IMR-90 (cell line): ENCODE data around the gene OR8D1. TPM values are rescaled to one million over a fixed set of nuclear protein-coding genes. Genes with fewer than 3 reads are reported as not detected.

Experiments used
- ATAC-seq: fragments of 200-7000 bp; cut with Tn5 transposase; 2 replicates; pipeline ENCODE4 v1.9.1; 2020; ENCODE audit warnings: low read depth, mild to moderate bottlenecking, moderate library complexity
- BruUV-seq: library from RNA; stranded (reverse); fragments of 400-500 nt; replicated peaks from 2 replicates; lab custom pipeline; 2021; lab: Mats Ljungman, UMichigan
- CTCF ChIA-PET: fragments of 300-600 bp; formaldehyde crosslinking; extraction: SDS; loops from one replicate; lab custom pipeline; 2021; ENCODE audit warnings: antibody characterized with exemption; lab: Yijun Ruan, JAX
- POLR2A ChIA-PET: fragments of 300-600 bp; sonication (Branson Sonifier 250); formaldehyde crosslinking; loops from one replicate; lab custom pipeline; 2022; ENCODE audit warnings: antibody characterized with exemption; ENCODE audit not compliant: unreplicated experiment; lab: Charles Lee
- DNase-seq: peaks from one replicate; pipeline ENCODE4 v3.0.0; 2013
- H2AFZ ChIP-seq: replicated peaks from 2 replicates; pipeline ENCODE3; 2013; ENCODE audit warnings: low read length, mild to moderate bottlenecking; ENCODE audit not compliant: poor library complexity
- H2AK5ac ChIP-seq: 2 replicates; pipeline ENCODE4 v1.6.1; 2013; ENCODE audit warnings: low read depth, low read length, inconsistent platforms
- H2AK9ac ChIP-seq: replicated peaks from 2 replicates; pipeline ENCODE3; 2013; ENCODE audit warnings: mild to moderate bottlenecking, low read depth, low read length, moderate library complexity; ENCODE audit not compliant: poor library complexity
- H2BK120ac ChIP-seq: 2 replicates; pipeline ENCODE4 v1.6.1; 2013; ENCODE audit warnings: low read depth, low read length, inconsistent platforms
- H2BK15ac ChIP-seq: 3 replicates; pipeline ENCODE4 v1.6.1; 2013; ENCODE audit warnings: low read depth, low read length, inconsistent platforms
- H2BK20ac ChIP-seq: 2 replicates; pipeline ENCODE4 v1.6.1; 2013; ENCODE audit warnings: low read depth, mild to moderate bottlenecking, inconsistent platforms, low read length, moderate library complexity
- H2BK5ac ChIP-seq: 2 replicates; pipeline ENCODE4 v1.6.1; 2013; ENCODE audit warnings: mild to moderate bottlenecking, low read depth, low read length, inconsistent platforms; ENCODE audit not compliant: poor library complexity, severe bottlenecking
- H3K14ac ChIP-seq: replicated peaks from 2 replicates; pipeline ENCODE4 v1.6.1; 2013; ENCODE audit warnings: low read depth, low read length, inconsistent platforms
- H3K18ac ChIP-seq: 2 replicates; pipeline ENCODE4 v1.6.1; 2013; ENCODE audit warnings: low read depth, low read length, control low read depth
- H3K23ac ChIP-seq: 2 replicates; pipeline ENCODE4 v1.6.1; 2013; ENCODE audit warnings: low read depth, low read length, inconsistent platforms
- H3K27ac ChIP-seq: 2 replicates; pipeline ENCODE4 v1.5.1; 2013; ENCODE audit warnings: mild to moderate bottlenecking, control low read depth, low read length; ENCODE audit not compliant: insufficient read depth
- H3K27me3 ChIP-seq: 2 replicates; pipeline ENCODE4 v1.6.1; 2013; ENCODE audit warnings: low read length; ENCODE audit not compliant: control insufficient read depth, insufficient read depth
- H3K36me3 ChIP-seq: 2 replicates; pipeline ENCODE4 v1.6.1; 2013; ENCODE audit warnings: low read length, mixed read lengths; ENCODE audit not compliant: control insufficient read depth, insufficient read depth
- H3K4ac ChIP-seq: 2 replicates; pipeline ENCODE4 v1.6.1; 2013; ENCODE audit warnings: low read depth, low read length, inconsistent platforms
- H3K4me1 ChIP-seq: 2 replicates; pipeline ENCODE4 v1.6.1; 2013; ENCODE audit warnings: low read length, mixed read lengths; ENCODE audit not compliant: control insufficient read depth, insufficient read depth
- H3K4me2 ChIP-seq: 2 replicates; pipeline ENCODE4 v1.6.1; 2013; ENCODE audit warnings: low read depth, mild to moderate bottlenecking, control low read depth, low read length, moderate library complexity
- H3K4me3 ChIP-seq: 2 replicates; pipeline ENCODE4 v1.5.1; 2013; ENCODE audit warnings: low read depth, mild to moderate bottlenecking, control low read depth, low read length, moderate library complexity; ENCODE audit not compliant: insufficient read depth
- H3K56ac ChIP-seq: 2 replicates; pipeline ENCODE4 v1.6.1; 2013; ENCODE audit warnings: low read length, inconsistent platforms; ENCODE audit not compliant: insufficient read depth; ENCODE audit errors: extremely low read depth
- H3K79me1 ChIP-seq, 2 experiments: 2 replicates each; pipeline ENCODE4 v1.6.1; 2013; ENCODE audit warnings: low read length in 2 of 2, inconsistent platforms in 1 of 2, low read depth in 1 of 2
- H3K9ac ChIP-seq: 2 replicates; pipeline ENCODE4 v1.6.1; 2013; ENCODE audit warnings: low read depth, low read length, control low read depth
- H3K9me1 ChIP-seq: 2 replicates; pipeline ENCODE4 v1.6.1; 2013; ENCODE audit warnings: low read length, inconsistent platforms; ENCODE audit not compliant: insufficient read depth
- H3K9me3 ChIP-seq: 2 replicates; pipeline ENCODE4 v1.6.1; 2013; ENCODE audit warnings: low read length; ENCODE audit not compliant: control insufficient read depth, insufficient read depth
- H4K20me1 ChIP-seq: 2 replicates; pipeline ENCODE4 v1.6.1; 2013; ENCODE audit warnings: low read length, inconsistent platforms; ENCODE audit not compliant: insufficient read depth
- H4K5ac ChIP-seq: 2 replicates; pipeline ENCODE4 v1.6.1; 2013; ENCODE audit warnings: mild to moderate bottlenecking, low read depth, low read length, control low read depth
- H4K8ac ChIP-seq, 2 experiments: 2 replicates each; pipeline ENCODE4 v1.6.1; 2013; ENCODE audit warnings: low read depth in 2 of 2, low read length in 2 of 2, control low read depth in 1 of 2, inconsistent platforms in 1 of 2
- H4K91ac ChIP-seq: 2 replicates; pipeline ENCODE4 v1.6.1; 2013; ENCODE audit warnings: low read depth, low read length, inconsistent platforms; ENCODE audit not compliant: insufficient read depth
- BHLHE40 ChIP-seq: fragments of 150-350 bp; IDR thresholded peaks from 2 replicates; pipeline ENCODE4 v1.6.1; 2016; ENCODE audit warnings: mild to moderate bottlenecking, low read depth, low read length
- POLR2A ChIP-seq: IDR thresholded peaks from 2 replicates; pipeline ENCODE4 v1.6.1; 2012; ENCODE audit warnings: mild to moderate bottlenecking, low read depth, low read length
- WGBS, 2 experiments: methylation state at CpG; one replicate each; pipeline versions ENCODE4 v1.1.5 to v1.1.7; 2013; ENCODE audit warnings: missing lambda C conversion rate in 2 of 2; ENCODE audit not compliant: insufficient read length in 1 of 2; ENCODE audit errors: extremely low coverage in 2 of 2; 5-methylcytosine and 5-hydroxymethylcytosine counted together
- dilution Hi-C: fragments of 300-500 bp; cut with HindIII; formaldehyde crosslinking; loops from one replicate; pipeline ENCODE4 v1.14.3; 2018; ENCODE audit warnings: low sequenced_read_pairs; ENCODE audit not compliant: unreplicated experiment
- in situ Hi-C: fragments of 300-500 bp; cut with MboI; formaldehyde crosslinking; loops from 3 replicates; pipeline ENCODE4 v1.14.3; 2019; ENCODE audit warnings: low sequenced_read_pairs, inconsistent platforms, mixed read lengths
- intact Hi-C: fragments of 100-400 bp; cut with micrococcal nuclease; formaldehyde crosslinking; loops from 2 replicates; pipeline ENCODE4 v1.10.0; 2022
- polyA plus RNA-seq, 3 experiments: library from polyadenylated mRNA; depleted of rRNA; stranded (reverse); fragments of >200 nt; gene quantifications; 2 replicates each; pipeline ENCODE4 v1.2.3, GENCODE V29; 2012; ENCODE audit warnings: low replicate concordance in 1 of 3
- total RNA-seq: library from RNA; depleted of rRNA; stranded (reverse); fragments of >200 nt; gene quantifications from 2 replicates; pipeline ENCODE4 v1.2.3, GENCODE V29; 2012

OR8D1 gene
- total and polyA plus RNA-seq, 2 of the 4 experiments (the other 2 are of a cell fraction): not detected

GRCh38 chr11:124276081-124276480, 37.7 kb downstream of the OR8D1 start:
- peaks cover 3% of the 10 kb centered on the region for H3K4me1 ChIP-seq
- TF ChIP-seq POLR2A: no peak
- peak; percentile 43; the same call in 1 of the 2 replicates for TF ChIP-seq BHLHE40
- H3K56ac ChIP-seq: no peak overlapping the region
- H3K9ac ChIP-seq: no peak overlapping the region
- peak overlapping the region; percentile 19; the same call in 1 of the 2 replicates for H2BK120ac ChIP-seq
- no peaks in the 10 kb centered on the region for H3K79me1 ChIP-seq
- no peaks in the 10 kb centered on the region for H3K36me3 ChIP-seq
- peaks cover 7% of the 10 kb centered on the region; the same call in 1 of the 2 replicates for H3K9me1 ChIP-seq
- no peaks in the 10 kb centered on the region for H3K27me3 ChIP-seq
- no peaks in the 10 kb centered on the region for H4K20me1 ChIP-seq
- no peak overlapping the region for H4K91ac ChIP-seq
- no peaks in the 10 kb centered on the region for H3K9me3 ChIP-seq
- H2AK9ac ChIP-seq: no peak overlapping the region
- H3K27ac ChIP-seq: no peak overlapping the region
- in situ Hi-C loops: no loop called here
- no peak overlapping the region for H3K23ac ChIP-seq
- H2AFZ ChIP-seq: no peak overlapping the region
- intact Hi-C loops: no loop called here
- ChIA-PET CTCF (interaction anchor here (0.5 kb wide), 1 partner anchor 1969 kb away, joined by 6 read pairs; no protein-coding TSS in a partner anchor), POLR2A (no interaction called here)
- DNase-seq (peak; percentile 82), ATAC-seq (peak; percentile 40; the same call in 1 of the 2 replicates)
- dilution Hi-C loops: no loop called here
- H3K4me3 ChIP-seq: no peak overlapping the region
- no peak overlapping the region for H3K4me2 ChIP-seq
- H2BK5ac ChIP-seq: no peak overlapping the region
- H4K8ac ChIP-seq: no peak overlapping the region
- H3K14ac ChIP-seq: no peak overlapping the region
- no TSS peak for BruUV-seq
- H2AK5ac ChIP-seq: no peak overlapping the region
- H3K4ac ChIP-seq: no peak overlapping the region
- no peak overlapping the region for H2BK15ac ChIP-seq
- H3K18ac ChIP-seq: peak overlapping the region; percentile 34; the same call in 1 of the 2 replicates
- no peak overlapping the region; the same call in 1 of the 2 replicates for H4K5ac ChIP-seq
- no CpG with 5 or more reads among the region's 1 CpG for WGBS, 2 experiments
- H2BK20ac ChIP-seq: peak overlapping the region; percentile 44; the same call in 1 of the 2 replicates
